ENCODE data around the gene TSPAN19. TPM values are rescaled to one million over a fixed set of nuclear protein-coding genes. Genes with fewer than 3 reads are reported as not detected.
A peak's percentile ranks its signal among the peaks of the same experiment; 100 is the strongest.

Gene TSPAN19
- 0.48 and 0.69 TPM in 2 replicates for total RNA-seq (2014; rRNA removed; shearing (Covaris generic))
- polyA plus RNA-seq (2015; cell fraction: cytosol; rRNA removed): 0.05 TPM in 1 of 2 replicates, not detected in the other
- polyA plus RNA-seq (2015; cell fraction: nucleus; rRNA removed): 7.2 and 7.4 TPM in 2 replicates

DNA sequence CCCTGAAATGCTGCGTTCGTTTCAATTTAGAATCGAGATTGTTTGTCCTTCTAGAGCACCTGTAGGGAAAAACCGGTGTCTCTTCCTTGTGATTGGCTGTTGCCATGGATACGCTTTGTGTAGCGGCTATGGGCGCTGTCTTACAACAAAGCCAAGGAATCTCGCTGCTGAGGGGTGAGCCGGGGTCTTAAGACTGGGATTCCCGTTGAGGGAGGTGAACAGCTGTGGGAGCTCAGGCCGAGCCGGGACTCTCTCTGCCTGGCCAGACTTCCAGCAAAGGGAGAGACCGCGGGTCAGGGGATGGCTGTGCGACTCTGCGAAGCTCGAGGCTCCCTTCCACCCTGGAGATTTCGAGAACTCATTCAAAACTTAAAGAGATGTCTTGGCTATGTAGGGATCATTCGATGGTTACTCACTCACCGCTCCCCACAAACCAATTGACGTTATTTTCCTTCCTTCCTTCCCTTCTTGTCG lies at the start of gene TSPAN19, which contains the start of gene LRRIQ1:
TSPAN19 (minus strand) TSS at position 44 of the 474 bp plus-strand sequence. CDS start 6,331 bp downstream, outside the sequence.
LRRIQ1 (plus strand) TSS at position 118 of the 474 bp plus-strand sequence. CDS start 1,826 bp downstream, outside the sequence.
- in situ Hi-C loops (cut with HindIII; ENCODE audit: low pct_unique_long_range_greater_than_20kb, low sequenced_read_pairs): loop anchor here (10.0 kb wide), 1 partner anchor 151 kb away; no protein-coding TSS in a partner anchor
- DNase-seq (ENCODE audit: low read depth, low spot score): peak; percentile 95

DNA sequence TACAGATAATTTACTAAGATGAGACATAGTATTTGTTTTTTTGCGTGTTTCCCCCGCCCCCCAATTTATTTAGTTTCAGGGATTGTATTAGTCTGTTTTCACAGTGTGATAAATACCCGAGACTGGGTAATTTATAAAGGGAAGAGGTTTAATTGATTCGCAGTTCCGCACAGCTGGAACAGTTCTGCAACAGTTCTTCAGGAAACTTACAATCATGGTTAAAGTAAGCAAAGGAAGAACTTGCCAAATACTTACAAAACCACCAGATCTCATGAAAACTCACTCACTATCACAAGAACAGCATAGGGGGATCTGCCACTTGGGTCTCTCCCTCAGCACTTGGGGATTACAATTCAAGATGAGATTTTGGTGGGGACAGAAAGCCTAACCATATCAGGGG lies 49.0 kb upstream of the TSPAN19 start:
- DNase-seq (ENCODE audit: low read depth, low spot score): no peak
- in situ Hi-C loops (cut with HindIII; ENCODE audit: low pct_unique_long_range_greater_than_20kb, low sequenced_read_pairs): no loop called here

DNA sequence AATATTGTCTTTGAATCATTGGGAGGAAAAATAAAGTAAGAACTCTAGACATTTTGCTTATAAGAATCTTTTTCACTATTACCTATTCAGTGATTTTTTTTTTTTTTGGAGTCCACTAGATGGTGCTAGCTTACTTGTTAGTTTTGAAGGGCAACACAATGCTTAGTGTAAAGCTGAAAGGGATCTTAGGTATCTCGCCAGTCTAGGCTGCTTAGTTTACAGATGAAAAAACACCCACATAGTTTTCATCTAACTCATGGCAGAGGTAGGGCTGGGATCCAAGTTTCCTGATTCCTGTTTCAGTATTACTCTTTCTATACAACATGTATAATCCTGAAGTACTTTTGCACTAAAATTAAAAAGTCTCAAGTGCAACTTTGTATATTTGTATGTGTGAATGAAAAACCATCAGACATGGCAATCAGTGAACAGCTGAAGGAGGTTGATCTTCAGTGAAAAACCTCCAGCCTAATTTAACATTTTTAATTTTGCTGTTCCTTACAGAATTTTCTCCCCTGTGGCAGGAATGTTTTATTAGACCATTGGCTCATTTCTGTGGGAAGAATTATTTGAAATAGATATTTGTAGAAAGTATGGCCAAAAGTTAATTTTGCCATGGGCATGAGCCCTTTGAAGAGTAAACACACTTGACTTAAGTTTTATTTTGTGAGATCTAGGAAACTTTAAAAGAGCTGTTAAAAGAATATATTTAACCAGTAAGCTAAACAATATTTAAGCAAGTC lies 40.8 kb upstream of the TSPAN19 start:
- DNase-seq (ENCODE audit: low read depth, low spot score): peak; percentile 84
- in situ Hi-C loops (cut with HindIII; ENCODE audit: low pct_unique_long_range_greater_than_20kb, low sequenced_read_pairs): no loop called here

DNA sequence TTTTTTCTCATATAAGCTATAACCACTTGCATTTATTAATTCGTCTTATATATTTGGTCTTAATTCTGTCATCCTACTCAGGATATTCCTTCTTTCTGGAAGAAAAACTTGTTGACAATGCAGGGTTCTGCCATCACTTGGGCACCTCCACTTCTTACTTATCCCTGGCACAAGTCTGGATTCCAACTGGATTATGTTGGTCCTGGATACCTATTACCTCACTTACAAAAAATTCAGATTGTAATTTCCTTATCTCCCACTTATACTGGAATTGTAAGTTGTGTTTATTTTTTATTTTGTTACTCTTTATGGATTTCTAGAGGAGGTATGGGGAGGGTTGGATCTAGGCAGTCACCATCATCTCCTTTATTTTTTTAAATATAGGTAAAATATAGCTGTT lies 36.7 kb upstream of the TSPAN19 start:
- no peak for DNase-seq (ENCODE audit: low read depth, low spot score)
- in situ Hi-C loops (cut with HindIII; ENCODE audit: low pct_unique_long_range_greater_than_20kb, low sequenced_read_pairs): no loop called here

DNA sequence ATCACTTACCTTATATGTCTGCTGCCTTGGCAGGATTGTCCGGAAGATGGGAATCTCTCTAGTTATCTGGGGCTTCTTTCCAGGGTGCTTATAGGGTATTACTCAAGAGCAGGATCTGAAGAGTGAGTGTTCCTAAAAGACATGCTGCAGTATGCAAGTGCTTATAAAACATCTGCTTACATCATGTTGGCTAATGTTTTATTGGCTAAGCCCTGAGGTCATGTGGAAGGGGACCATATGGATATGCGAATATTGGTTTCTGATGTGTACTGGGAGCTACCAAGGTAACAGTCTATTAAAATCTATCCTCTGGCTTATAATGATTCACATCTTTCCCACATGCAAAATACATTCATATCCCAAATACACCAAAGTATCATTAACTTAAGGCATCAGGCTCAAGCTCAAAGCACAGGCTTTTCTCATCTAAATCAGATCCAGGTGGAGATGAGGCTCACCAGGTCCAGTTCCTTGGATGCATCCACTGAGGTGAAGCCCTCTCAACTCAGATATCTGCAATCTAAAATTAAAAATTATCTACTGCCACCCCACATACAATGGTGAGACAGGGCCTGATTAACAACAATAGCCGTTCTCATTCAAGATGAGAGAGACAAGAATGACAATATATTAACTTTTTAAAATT lies 29.9 kb upstream of the TSPAN19 start:
- in situ Hi-C loops (cut with HindIII; ENCODE audit: low pct_unique_long_range_greater_than_20kb, low sequenced_read_pairs): no loop called here
- DNase-seq (ENCODE audit: low read depth, low spot score): no peak

DNA sequence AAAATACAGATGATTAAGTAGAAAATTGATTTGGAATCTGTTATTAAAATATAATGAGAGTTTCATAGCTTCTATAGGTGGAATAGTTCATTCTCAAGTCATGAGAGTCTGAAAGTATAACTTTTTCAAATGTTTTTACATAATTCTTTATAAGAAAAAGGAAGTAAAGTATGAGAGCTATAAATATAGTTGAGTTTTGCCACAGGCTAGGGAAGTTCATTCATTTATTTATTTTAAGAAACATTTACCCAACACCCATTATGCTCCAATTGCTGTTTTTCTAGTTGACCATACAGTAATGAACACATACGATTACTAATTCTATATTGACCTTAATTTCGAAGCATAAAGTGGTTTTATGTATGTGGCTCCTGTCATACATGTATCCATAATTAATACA lies 24.8 kb upstream of the TSPAN19 start:
- DNase-seq (ENCODE audit: low read depth, low spot score): no peak
- in situ Hi-C loops (cut with HindIII; ENCODE audit: low pct_unique_long_range_greater_than_20kb, low sequenced_read_pairs): no loop called here

DNA sequence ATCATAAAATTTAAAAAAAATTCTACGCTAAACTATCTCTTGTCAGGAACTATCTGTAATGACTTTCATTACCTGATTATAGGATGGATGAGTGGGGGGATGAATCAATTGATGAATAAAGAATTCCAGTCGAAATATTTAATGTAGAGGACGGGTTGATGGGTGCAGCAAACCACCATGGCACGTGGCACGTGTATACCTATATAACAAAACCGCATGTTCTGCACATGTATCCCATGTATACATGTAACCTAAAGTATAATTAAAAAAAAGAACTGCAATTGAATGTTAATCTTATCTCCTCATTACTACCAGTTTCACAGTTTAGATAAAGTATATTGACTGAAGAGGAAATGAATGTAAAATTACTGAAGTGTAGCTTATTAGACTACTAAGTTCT lies 23.5 kb upstream of the TSPAN19 start:
- DNase-seq (ENCODE audit: low read depth, low spot score): no peak
- in situ Hi-C loops (cut with HindIII; ENCODE audit: low pct_unique_long_range_greater_than_20kb, low sequenced_read_pairs): no loop called here

DNA sequence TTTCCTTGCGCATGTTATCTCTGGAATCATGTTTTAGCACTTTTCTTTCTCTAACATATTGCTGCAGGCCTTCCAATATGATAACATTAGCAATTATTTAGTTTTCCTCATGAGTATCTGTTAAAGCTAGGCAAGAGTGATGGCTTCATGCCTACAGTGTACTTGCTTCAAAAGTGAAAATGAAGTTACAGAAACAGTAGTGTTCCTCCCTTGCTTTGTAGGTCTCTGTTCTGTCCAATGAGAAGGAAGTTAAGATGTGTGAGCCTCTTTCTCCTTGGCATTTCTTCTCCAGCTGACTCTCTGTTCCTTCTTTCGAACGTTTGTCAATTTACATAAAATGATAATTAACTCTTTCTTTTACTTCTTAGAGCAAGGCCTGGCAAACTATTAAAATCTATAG lies 22.3 kb upstream of the TSPAN19 start:
- no peak for DNase-seq (ENCODE audit: low read depth, low spot score)
- in situ Hi-C loops (cut with HindIII; ENCODE audit: low pct_unique_long_range_greater_than_20kb, low sequenced_read_pairs): no loop called here

DNA sequence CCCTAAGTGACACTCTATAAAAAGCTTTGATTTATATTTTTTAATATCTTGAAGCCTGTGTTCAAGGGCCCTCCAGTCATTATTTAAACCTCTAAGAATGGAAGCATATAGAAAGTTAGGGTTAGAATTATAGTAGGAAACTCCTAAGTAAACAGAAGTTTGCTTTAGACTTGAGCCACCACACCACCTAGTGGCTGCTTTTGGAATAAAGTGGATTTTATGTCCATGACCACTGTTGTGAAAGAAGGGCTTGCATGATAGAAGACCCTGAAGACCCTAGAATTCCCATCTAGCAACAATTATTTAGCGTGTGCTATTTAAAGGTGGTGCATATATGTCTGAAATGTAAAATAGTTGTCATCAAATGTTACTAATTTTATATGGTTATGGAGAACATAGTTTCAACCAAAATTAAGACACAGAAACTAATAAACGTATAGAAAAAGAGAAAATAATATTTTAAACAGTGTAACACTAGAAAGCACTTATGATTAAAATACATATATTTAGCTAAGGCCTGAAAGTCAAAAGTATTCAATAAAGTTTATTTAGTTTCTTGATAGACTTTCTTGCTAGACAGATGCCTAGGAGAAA lies 21.4 kb upstream of the TSPAN19 start:
- in situ Hi-C loops (cut with HindIII; ENCODE audit: low pct_unique_long_range_greater_than_20kb, low sequenced_read_pairs): no loop called here
- DNase-seq (ENCODE audit: low read depth, low spot score): peak; percentile 72

DNA sequence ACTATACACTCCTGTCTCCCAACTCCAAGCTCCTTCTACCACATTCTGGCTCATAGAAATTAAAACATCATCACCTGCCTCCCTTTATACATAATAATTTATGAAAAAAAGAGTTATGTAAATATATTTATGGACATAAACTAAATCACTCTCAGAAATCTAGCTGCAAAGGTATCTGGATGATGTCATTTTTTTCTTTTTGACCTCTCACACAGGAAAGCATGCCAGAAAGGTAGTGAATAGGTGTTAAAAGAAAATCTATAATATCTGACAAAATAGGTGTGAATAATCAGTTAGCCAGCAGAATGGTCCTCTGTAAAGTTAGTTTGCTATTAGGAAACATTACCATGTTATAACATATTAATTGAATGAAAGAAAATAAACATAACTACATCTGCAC lies 7.8 kb upstream of the TSPAN19 start:
- no peak for DNase-seq (ENCODE audit: low read depth, low spot score)
- in situ Hi-C loops (cut with HindIII; ENCODE audit: low pct_unique_long_range_greater_than_20kb, low sequenced_read_pairs): no loop called here

DNA sequence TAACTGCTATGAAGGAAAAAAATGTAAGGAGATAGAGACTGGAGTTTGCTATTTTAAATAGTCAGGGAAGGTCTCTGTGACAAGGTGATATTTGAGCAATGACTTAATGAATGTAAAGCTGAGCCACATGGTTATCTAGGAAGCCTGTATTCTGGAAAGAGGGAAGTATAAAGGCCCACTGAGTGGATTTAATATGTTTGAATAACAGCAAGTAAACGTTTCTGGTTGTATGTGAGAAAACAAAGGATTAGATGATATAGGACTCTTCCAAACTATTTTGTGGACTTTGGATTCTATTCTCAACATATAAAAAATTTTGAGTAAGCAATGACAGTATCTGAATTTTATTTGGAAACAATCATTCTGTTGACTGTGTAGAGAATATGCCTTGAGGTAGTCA lies 5.3 kb upstream of the TSPAN19 start:
- DNase-seq (ENCODE audit: low read depth, low spot score): no peak
- in situ Hi-C loops (cut with HindIII; ENCODE audit: low pct_unique_long_range_greater_than_20kb, low sequenced_read_pairs): no loop called here

DNA sequence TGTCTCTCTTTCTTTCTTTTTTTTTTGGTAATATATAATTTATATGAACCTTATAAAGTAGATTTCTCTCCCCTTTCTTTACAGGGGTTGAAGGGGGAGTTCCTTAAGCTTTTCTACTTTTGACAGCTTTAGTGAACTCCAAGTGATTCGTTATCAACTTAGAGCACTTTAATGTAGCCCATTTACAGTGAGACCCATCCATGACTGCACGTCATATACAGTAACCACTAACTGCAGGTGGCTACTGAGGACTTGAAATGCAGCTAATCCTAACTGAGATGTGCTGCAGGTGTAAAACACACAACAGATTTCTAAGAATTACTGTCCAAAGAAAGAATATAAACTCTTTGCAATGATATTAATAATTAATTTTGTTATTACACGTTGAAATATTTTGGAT lies 656 bp upstream of the TSPAN19 start:
- no peak for DNase-seq (ENCODE audit: low read depth, low spot score)
- in situ Hi-C loops (cut with HindIII; ENCODE audit: low pct_unique_long_range_greater_than_20kb, low sequenced_read_pairs): loop anchor here (10.0 kb wide), 1 partner anchor 152 kb away; no protein-coding TSS in a partner anchor

DNA sequence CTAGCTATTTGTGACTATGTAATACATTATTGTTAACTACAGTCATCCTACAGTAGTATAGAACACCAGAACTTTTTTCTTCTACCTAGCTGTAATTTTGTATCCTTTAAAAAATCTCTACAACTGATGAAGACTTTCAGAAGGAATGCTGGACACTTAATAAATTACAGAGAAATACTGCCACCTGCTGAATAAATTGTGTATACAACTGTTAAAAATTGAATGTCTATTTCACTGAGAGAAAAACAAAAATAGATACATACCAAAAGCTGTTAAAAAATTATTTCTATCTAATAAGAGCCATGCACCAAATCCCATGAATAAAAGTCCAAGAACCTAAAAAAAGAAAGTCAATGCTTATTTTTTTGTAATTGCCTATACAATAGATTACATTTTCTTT lies 6.6 kb downstream of the TSPAN19 start:
- in situ Hi-C loops (cut with HindIII; ENCODE audit: low pct_unique_long_range_greater_than_20kb, low sequenced_read_pairs): no loop called here
- peak; percentile 69 for DNase-seq (ENCODE audit: low read depth, low spot score)

DNA sequence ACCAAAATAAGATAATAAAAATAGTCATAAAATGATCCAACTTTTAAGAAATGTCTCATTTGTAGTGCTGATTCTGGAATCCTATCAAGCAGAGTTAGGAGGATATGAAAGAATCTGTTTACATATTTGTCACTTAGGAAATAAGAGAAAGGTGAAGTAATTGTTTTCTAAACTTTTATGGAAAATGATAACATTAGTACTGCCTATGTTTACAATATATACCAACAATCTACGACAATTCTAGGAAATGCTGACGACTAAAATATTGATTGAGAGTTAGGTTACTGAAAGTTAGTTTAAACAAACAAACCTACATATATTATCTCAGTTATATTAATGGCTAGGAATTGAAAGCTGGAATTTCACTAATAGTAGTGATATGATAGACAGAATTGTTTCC lies 18.0 kb downstream of the TSPAN19 start:
- in situ Hi-C loops (cut with HindIII; ENCODE audit: low pct_unique_long_range_greater_than_20kb, low sequenced_read_pairs): no loop called here
- DNase-seq (ENCODE audit: low read depth, low spot score): no peak

DNA sequence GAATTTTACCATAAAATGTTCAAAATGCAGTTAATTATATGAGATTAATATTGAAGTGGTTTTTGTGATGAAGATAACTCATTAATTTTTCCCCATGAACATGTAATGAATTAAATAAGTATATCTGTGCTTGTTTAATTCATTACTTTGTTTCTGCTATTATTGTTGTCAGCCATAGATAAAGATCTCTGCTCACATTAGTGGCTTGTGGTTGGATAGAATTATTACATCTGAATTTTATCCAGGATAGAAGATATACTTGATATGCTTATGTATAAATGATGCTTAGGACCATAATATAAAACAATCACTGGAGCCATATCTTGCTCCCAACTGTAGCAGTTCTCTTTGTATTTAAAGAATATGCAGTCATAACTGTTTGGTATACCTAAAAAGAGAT lies 18.5 kb downstream of the TSPAN19 start:
- no peak for DNase-seq (ENCODE audit: low read depth, low spot score)
- in situ Hi-C loops (cut with HindIII; ENCODE audit: low pct_unique_long_range_greater_than_20kb, low sequenced_read_pairs): no loop called here

DNA sequence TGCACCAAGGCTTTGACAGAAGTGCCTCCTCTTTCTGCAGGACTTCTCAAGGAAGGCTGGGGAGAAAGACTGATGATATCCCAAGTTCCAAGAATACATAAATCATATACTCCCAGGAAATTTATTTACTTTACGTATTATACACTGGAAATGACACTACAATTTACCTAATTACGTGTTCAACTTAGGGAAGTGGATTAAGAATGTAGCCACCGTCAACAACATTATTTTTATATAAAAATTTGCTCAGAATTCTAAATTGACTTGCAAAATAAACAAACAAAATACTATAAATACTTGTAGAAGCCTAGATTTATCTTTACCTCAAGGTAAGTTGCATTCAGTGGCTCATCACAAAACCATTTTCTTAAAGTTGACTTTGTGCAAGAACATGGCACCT lies 18.9 kb downstream of the TSPAN19 start:
- in situ Hi-C loops (cut with HindIII; ENCODE audit: low pct_unique_long_range_greater_than_20kb, low sequenced_read_pairs): no loop called here
- DNase-seq (ENCODE audit: low read depth, low spot score): no peak

DNA sequence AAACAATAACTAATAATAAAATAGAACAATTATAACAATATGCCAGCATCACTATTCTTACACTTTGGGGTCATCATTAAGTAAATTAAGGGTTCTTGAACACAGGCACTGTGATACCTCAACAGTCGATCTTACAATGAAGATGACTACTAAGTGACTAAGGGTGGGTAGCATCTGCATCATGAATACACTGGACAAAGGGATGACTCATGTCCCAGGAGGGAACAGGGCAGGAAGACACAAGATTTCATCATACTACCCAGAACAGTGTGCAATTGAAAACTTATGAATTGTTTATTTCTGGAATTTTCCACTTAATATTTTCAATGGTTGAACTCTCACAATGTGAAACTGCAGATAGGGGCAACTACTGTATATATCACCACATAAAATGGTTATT lies 19.7 kb downstream of the TSPAN19 start:
- in situ Hi-C loops (cut with HindIII; ENCODE audit: low pct_unique_long_range_greater_than_20kb, low sequenced_read_pairs): no loop called here
- peak; percentile 94 for DNase-seq (ENCODE audit: low read depth, low spot score)

DNA sequence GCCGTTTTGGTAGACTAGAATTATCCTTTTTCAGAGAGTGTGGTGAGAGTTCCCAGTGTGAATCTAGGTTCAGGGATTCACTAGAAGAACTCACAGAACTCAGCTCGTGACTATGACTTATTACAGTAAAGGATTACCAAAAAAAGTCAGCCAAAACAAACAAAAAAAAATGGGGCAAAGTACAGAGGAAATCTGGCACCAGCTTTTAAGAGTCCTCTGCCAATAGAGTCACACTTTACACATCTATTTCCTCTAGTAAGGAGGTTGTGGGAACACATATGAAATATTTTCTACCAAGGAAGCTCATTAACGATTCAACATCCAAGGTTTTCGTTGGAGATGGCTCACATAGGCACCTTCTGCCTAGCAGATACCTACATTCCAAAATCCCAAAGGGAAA lies 28.2 kb downstream of the TSPAN19 start:
- no peak for DNase-seq (ENCODE audit: low read depth, low spot score)
- in situ Hi-C loops (cut with HindIII; ENCODE audit: low pct_unique_long_range_greater_than_20kb, low sequenced_read_pairs): no loop called here
